GM18520 (cell line): ENCODE measurements around the gene CEP290.
A peak's percentile ranks its signal among the peaks of the same experiment; 100 is the strongest.
"Not testable (repeated sequence)": the region's sequence is repeated elsewhere in the genome, so short reads cannot be mapped to it uniquely, and the experiment has no call there.

Source experiments
- ATAC-seq: cut with Tn5 transposase; IDR thresholded peaks from one replicate; pipeline ENCODE4 v1.9.1; 2021; ENCODE audit not compliant: unreplicated experiment

CEP290 gene

DNA sequence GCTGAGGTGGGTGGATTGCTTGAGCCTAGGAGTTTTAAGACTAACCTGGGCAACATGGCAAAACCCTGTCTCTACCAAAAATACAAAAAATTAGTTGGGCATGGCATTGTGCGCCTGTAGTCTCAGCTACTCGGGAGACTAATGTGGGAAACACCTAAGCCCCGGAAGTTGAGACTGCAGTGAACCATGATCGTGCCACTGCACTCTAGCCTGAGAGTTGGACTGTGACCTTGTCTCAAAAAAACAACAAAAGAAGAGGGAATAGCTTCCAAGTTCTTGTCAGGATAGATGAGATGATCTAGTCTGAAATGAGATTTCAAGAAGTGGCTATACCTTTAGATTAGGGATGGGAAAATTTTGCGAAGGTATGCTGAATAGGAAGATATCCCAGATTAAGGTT is 97.9 kb downstream of the CEP290 start:
- no peak for ATAC-seq

DNA sequence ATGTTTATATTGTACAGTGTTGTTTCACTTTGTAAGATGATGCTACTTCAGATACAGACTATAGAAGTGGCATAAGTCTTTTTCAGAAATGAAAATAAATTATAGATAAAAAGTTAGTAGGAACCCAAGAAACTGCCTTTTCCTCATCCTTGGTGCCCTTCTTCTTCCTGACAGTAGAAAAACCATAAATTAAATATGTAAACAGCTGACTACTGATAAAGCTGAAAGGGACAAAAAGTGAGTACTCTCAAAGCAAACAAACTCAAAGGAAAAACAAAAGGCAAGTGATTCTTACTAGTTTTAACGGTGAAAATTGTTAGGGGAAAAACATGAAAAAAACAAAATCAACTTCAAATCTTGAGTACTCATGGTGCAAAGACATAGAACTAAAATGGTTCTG is 104.1 kb downstream of the CEP290 start:
- ATAC-seq = no peak

DNA sequence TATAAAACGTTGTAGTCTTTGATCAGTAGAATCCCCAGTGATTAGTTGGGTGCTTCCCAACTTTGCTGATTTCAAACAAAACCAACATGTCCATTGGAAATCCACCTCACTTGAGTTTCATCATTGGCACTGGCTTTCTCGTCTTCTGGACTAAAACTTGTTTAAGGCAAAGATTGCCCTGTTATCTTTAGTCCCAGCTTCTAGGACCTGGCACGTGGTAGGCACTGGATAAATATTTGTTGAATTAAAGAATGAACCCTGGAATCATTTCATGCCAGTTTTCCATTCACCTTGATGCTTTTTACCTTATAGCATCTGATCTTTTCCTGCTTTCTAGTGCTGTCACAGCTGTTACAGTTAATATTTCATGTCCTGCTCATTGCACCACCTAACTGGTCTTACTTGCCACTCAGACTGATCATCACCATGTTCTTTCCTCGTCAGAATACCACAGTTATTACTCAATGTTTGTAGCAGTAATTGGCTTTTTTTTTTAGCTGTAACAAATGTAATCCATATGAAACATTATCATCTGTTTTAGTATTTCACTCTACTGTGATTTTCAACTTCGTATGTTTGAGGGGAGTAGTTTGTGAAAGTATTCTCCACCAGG is 105.4 kb downstream of the CEP290 start:
- no peak for ATAC-seq

DNA sequence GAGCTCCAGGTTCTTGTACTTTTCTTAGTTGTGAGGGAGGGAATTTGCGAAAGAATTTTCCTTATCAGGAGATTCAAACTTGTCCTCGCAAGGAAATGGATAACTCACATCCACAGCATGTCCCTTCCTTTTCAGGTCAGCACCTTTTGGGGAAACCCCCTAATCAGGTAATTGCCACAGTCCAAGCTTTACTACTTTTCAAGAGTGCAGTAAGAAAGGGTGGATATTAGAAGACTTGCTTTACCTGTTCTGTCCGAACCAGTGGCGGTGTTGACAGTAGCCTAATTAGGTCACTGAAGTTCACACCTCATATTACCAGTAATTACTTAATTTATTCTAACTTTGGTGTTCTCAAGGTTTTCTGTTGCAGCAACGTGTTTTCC is 106.0 kb downstream of the CEP290 start:
- peak; percentile 7 for ATAC-seq

DNA sequence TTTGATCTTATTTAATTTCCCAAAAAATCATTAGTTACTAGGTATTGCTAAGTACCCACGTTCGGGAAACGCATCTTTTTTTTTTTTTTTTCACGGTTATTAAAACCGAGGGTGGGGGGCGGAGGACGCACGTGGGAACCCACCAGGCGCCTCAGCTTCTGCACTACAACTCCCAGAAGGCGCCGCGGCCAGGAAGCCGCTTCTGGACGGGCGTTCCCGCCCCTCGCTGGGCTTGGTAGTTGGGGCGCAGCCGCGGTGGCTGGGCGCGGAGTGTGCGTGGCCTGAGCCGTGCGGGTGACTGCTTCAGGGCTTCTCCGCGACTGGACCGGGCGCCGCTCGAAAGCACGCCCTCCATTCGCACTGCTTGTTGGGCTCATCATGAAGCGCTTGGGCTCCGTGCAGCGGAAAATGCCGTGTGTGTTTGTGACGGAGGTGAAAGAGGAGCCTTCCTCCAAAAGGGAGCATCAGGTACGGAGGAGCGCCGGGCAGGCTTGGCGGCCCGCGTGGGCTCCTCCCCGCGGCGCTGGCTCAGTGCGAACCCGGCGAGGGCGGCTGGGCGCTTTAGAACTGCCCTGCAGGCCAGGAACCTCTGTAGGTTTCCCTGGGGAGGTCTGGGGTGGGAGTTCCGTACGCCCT is 106.5 kb downstream of the CEP290 start:
- peak; percentile 100 for ATAC-seq

DNA sequence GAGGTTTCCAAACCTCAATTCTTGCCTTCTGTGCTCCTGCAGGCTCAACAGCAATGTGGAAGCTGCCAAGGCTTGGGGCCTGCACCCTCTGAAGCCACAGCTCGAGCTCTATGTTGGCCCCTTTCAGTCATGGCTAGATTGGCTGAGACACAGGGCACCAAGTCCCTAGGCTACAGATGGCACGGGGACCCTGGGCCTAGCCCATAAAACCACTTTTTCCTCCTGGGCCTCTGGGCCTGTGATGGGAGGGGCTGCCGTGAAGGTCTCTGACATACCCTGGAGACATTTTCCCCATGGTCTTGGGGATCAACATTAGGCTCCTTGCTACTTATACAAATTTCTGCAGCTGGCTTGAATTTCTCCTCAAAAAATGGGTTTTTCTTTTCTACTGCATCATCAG is 110.7 kb downstream of the CEP290 start:
- not testable (repeated sequence) for ATAC-seq

DNA sequence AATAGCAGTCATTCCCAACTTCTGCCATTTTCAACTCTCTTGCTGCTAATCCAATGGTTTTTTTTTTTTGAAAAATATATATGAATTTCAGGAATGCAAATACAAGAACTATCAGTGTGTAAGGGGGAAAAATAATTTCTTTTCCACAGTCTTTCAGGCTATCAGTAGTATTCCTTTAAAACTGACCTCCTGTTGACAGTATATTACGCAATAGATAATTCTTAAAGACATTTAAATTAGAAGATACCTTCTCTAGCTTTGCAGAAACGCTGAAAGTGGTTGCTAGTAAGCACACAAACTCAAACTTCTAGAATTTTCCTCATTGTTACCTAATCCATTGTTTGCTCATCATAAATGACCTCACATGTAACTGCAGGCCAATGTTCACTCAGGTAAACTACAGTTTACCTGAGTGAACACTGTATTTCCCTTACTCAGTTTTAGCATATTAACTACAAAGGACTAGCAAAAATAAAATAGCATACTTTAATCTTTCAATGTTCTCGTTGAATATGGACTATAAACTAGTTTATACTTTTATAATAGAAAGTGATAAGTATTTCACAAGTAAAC is 112.7 kb downstream of the CEP290 start, which contains the start of gene C12orf50:
C12orf50 (minus strand) TSS at position 309 of the 573 bp plus-strand sequence. CDS start 2,439 bp downstream, outside the sequence.
- ATAC-seq = no peak

DNA sequence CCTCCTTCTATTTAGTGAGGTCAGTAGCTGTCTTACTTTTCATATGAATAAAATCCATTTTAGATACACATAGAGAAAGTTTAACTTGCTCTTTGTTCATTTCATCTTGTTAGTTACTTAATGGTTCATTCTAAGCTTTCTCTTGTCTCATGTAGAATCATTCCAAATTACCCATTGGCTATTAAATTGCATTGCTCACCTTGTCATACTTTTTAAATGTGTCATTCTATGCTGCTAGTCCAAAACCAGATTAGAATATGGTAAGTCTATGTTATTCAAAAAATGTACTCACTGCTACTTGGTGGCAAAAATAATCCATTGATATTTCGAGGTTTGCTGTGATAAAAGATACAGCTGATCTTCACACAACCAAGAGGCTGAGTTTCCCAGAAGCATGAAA is 115.7 kb downstream of the CEP290 start:
- no peak for ATAC-seq

DNA sequence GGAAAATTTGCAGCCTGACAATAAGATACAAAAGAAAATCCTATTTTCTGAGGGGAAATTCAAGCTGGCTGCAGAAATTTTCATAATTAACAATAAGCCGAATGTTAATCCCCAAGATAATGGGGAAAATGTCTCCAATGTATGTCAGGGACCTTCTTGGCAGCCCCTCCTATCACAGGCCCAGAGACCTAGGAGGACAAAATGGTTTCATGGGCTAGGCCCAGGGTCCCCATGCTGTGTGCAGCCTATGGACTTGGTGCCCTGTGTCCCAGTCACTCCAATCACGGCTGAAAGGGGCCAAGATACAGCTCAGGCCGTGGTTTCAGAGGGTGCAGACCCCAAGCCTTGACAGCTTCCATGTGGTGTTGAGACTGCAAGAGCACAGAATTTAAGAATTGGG is 123.9 kb downstream of the CEP290 start:
- no peak for ATAC-seq

DNA sequence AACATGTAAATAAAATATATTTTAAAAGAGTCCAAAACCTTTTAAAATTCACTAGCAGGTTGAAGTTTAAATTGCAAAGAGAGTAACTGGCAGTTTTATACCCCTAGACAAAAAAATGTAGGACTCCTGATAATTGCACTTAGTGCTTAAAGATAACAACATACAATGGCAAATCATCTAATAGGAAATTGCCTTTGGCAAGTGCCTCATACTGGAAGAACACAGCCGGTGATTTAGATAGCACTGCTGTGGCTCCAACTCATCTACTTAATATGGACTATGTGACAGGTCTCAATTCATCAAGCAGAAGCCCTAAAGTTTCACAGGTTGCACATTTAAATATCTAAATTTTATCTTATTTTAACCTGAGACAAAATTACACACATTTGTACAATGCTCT is 126.1 kb downstream of the CEP290 start:
- ATAC-seq = no peak

DNA sequence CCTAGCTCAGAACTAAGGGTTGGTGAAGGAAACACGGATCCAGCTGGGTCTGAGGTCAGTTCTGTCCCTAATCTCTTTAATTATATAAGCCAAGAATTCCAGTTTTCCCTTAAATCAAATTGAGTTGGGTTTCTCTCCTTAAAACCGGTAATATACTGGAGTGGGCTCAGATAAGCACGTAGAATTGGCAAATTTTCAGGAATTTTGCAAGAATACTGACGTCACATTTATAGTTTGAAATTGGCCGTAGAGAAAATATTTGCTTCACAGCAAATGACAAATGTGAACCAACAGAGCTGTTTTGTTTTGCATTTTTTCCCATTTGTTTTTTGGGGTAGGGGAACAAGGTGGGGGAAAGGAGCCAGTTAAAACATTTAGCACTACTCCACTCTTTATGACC is 130.1 kb downstream of the CEP290 start:
- no peak for ATAC-seq

DNA sequence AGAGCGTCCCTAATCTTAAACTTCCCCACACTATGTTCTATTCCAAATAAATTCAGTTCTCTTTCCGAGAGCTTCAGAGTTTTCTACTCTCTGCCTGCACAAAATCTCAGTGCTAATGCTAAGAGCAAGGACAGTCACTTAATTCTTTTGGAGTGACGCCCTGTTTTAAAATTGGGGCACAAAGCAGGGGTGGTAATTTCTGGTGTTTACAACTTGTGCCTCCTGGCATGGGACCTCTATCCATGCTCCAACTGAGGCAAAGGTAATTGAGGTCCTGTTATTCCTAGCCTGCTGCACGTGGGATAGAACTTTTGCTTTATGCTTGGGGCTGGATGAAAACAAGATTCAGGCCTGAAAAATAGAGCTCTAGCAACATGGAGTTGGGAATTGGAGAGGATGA is 135.5 kb downstream of the CEP290 start:
- ATAC-seq = no peak

DNA sequence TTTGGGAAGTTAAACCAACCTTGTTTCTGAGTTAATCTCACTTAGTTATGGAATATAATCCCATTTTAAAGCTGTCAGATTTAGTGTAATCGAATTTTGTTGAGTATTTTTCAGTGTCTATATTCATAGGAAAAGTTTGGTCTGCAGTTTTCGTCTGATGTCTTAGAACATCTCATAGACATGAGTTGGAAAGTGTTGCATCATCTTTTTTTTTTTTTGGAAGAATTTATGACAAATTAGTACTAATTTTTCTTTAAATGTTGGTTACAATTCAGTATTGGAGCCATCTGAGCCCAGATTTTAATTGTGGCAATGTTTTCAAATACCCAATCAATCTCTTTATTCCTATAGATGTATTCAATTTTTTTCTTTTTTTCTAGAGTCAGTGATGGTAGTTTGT is 140.6 kb downstream of the CEP290 start:
- no peak for ATAC-seq
